Measurements from ENCODE around the gene MISP3.

MISP3 gene

GRCh38 chr19:14088634-14089411 is 16.2 kb downstream of the MISP3 start (continued):
- TF ChIP-seq CSRNP3 (CRISPR knock-in tag; IDR thresholded peaks at IDR 0.05), result no peak
- no peak for TF ChIP-seq ISL1 (CRISPR knock-in tag; IDR thresholded peaks at IDR 0.05)
- no peak for TF ChIP-seq SNAI2 (CRISPR knock-in tag; IDR thresholded peaks at IDR 0.05)
- no peak for TF ChIP-seq CSDC2 (CRISPR knock-in tag; IDR thresholded peaks at IDR 0.05)
- TF ChIP-seq ARNTL (CRISPR knock-in tag; IDR thresholded peaks at IDR 0.05; ENCODE audit: borderline replicate concordance, low read depth), result no peak

GRCh38 chr19:14089412-14089661 is 16.8 kb downstream of the MISP3 start:
- no peak for ATAC-seq
- TF ChIP-seq RARB (CRISPR knock-in tag; IDR thresholded peaks at IDR 0.05), result no peak
- no peak for TF ChIP-seq BACH2 (CRISPR knock-in tag; IDR thresholded peaks at IDR 0.05; ENCODE audit: borderline replicate concordance)
- no peak for TF ChIP-seq ZC3H10 (CRISPR knock-in tag; IDR thresholded peaks at IDR 0.05)
- TF ChIP-seq ESRRG (CRISPR knock-in tag; IDR thresholded peaks at IDR 0.05), result no peak
- no peak for TF ChIP-seq ZNF70 (CRISPR knock-in tag; IDR thresholded peaks at IDR 0.05)
- no peak for TF ChIP-seq CREB5 (CRISPR knock-in tag; IDR thresholded peaks at IDR 0.05; ENCODE audit: low read depth)

- peak; percentile 54 for ATAC-seq
- TF ChIP-seq TSHZ2 (CRISPR knock-in tag; IDR thresholded peaks at IDR 0.05), result no peak
- TF ChIP-seq PATZ1 (CRISPR knock-in tag; IDR thresholded peaks at IDR 0.05; ENCODE audit: borderline replicate concordance), result no peak
- no peak for TF ChIP-seq ZC3H10 (CRISPR knock-in tag; IDR thresholded peaks at IDR 0.05)
- TF ChIP-seq CREB5 (CRISPR knock-in tag; IDR thresholded peaks at IDR 0.05; ENCODE audit: low read depth), result no peak
Observed at GRCh38 chr19:14089662-14090508, 17.3 kb downstream of the MISP3 start.

- peak; percentile 23 for ATAC-seq
- TF ChIP-seq TSHZ2 (CRISPR knock-in tag; IDR thresholded peaks at IDR 0.05) (no peak), ZNF565 (CRISPR knock-in tag; conservative IDR thresholded peaks at IDR 0.05; ENCODE audit: low read depth) (no peak), POU6F1 (CRISPR knock-in tag; IDR thresholded peaks at IDR 0.05; ENCODE audit: borderline replicate concordance, low read depth) (no peak), ZFP30 (CRISPR knock-in tag; IDR thresholded peaks at IDR 0.05) (no peak), PPARA (CRISPR knock-in tag; IDR thresholded peaks at IDR 0.05; ENCODE audit: borderline replicate concordance) (no peak), ARNTL (CRISPR knock-in tag; IDR thresholded peaks at IDR 0.05; ENCODE audit: borderline replicate concordance, low read depth) (no peak), TCF4 (CRISPR knock-in tag; IDR thresholded peaks at IDR 0.05; ENCODE audit: borderline replicate concordance) (no peak), CSDC2 (CRISPR knock-in tag; IDR thresholded peaks at IDR 0.05) (no peak)
Observed at GRCh38 chr19:14090509-14091080, 18.0 kb downstream of the MISP3 start, which contains the start of gene SAMD1. TSS of gene SAMD1 (minus strand) at chr19:14090751.

Measured in SK-N-SH treated with all-trans-retinoic acid at 6 μM for 48 hours (cell line).